Measurements from ENCODE around the gene IGFL4.

The IGFL4 gene

DNA sequence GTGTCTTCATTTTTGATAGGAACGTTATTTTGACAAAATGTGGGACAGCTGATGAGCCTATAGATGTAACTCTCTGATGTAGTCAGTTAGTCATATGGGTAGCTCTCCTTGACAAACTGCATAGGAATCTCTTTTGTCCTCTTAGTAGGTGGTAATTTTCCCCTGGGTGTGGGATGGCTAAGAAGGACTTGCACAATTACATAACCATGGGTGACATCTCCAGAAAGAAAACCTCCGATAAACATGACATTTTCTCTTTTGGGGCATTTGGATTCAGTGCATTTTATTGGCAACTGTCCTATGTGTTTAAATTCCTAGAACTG is 41.9 kb upstream of the IGFL4 start:
- Histone ChIP-seq H3K36me3 (ENCODE audit: control insufficient read depth in 2 of 2, insufficient read depth in 1 of 2, low read length in 2 of 2) (no peaks in the 10 kb centered on the region), H3K9me3 (ENCODE audit: control insufficient read depth, insufficient read depth, low read depth, low read length) (no peaks in the 10 kb centered on the region), H3K4me3 (ENCODE audit: low read depth, low read length) (no peak overlapping the region), H3K4me1 (ENCODE audit: control insufficient read depth, insufficient read depth, low read length) (no peaks in the 10 kb centered on the region), H3K27ac (ENCODE audit: extremely low read depth, low read depth, low read length) (no peak overlapping the region)
- ChIA-PET CTCF (interaction anchor here (0.6 to 8.5 kb wide), 37 partner anchors 8 to 738 kb away, joined by 3 to 625 read pairs (median 4); partner anchors contain the start of genes IGFL3 and PGLYRP1), POLR2A (no interaction called here)
- TF ChIP-seq ZNF488 (tag by site-specific recombination; IDR thresholded peaks at IDR 0.05) (no peak), ZNF391 (tag by site-specific recombination; IDR thresholded peaks at IDR 0.05; ENCODE audit: borderline replicate concordance, low read depth) (no peak), ZNF366 (tag by site-specific recombination; conservative IDR thresholded peaks at IDR 0.05) (no peak), YY1 (tag by site-specific recombination; IDR thresholded peaks at IDR 0.05) (no peak), ZNF585B (tag by site-specific recombination; IDR thresholded peaks at IDR 0.05) (no peak), ZNF830 (tag by site-specific recombination; IDR thresholded peaks at IDR 0.05; ENCODE audit: low read depth) (no peak), KLF17 (tag by site-specific recombination; IDR thresholded peaks at IDR 0.05) (no peak), ZNF175 (tag by site-specific recombination; IDR thresholded peaks at IDR 0.05) (no peak), ZNF19 (tag by site-specific recombination; IDR thresholded peaks at IDR 0.05; ENCODE audit: low read depth) (no peak), ZNF155 (tag by site-specific recombination; IDR thresholded peaks at IDR 0.05) (no peak), ZNF513 (tag by site-specific recombination; IDR thresholded peaks at IDR 0.05) (no peak), ZXDB (tag by site-specific recombination; IDR thresholded peaks at IDR 0.05) (no peak), ZSCAN18 (tag by site-specific recombination; IDR thresholded peaks at IDR 0.05) (no peak)
- TF ChIP-seq, protein P1, sequence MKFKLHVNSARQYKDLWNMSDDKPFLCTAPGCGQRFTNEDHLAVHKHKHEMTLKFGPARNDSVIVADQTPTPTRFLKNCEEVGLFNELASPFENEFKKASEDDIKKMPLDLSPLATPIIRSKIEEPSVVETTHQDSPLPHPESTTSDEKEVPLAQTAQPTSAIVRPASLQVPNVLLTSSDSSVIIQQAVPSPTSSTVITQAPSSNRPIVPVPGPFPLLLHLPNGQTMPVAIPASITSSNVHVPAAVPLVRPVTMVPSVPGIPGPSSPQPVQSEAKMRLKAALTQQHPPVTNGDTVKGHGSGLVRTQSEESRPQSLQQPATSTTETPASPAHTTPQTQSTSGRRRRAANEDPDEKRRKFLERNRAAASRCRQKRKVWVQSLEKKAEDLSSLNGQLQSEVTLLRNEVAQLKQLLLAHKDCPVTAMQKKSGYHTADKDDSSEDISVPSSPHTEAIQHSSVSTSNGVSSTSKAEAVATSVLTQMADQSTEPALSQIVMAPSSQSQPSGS (tag by site-specific recombination; IDR thresholded peaks at IDR 0.05; ENCODE audit: low read depth): no peak
- TF ChIP-seq, protein P2, sequence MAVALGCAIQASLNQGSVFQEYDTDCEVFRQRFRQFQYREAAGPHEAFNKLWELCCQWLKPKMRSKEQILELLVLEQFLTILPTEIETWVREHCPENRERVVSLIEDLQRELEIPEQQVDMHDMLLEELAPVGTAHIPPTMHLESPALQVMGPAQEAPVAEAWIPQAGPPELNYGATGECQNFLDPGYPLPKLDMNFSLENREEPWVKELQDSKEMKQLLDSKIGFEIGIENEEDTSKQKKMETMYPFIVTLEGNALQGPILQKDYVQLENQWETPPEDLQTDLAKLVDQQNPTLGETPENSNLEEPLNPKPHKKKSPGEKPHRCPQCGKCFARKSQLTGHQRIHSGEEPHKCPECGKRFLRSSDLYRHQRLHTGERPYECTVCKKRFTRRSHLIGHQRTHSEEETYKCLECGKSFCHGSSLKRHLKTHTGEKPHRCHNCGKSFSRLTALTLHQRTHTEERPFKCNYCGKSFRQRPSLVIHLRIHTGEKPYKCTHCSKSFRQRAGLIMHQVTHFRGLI (tag by site-specific recombination; IDR thresholded peaks at IDR 0.05): no peak

- no peaks in the 10 kb centered on the region for H3K4me1 ChIP-seq (ENCODE audit: control insufficient read depth, insufficient read depth, low read length)
- H3K9me3 ChIP-seq (ENCODE audit: control insufficient read depth, insufficient read depth, low read depth, low read length): no peaks in the 10 kb centered on the region
- H3K36me3 ChIP-seq (ENCODE audit: control insufficient read depth in 2 of 2, insufficient read depth in 1 of 2, low read length in 2 of 2): no peaks in the 10 kb centered on the region
- H3K27ac ChIP-seq (ENCODE audit: extremely low read depth, low read depth, low read length): no peak overlapping the region
- POLR2A ChIA-PET: interaction anchor here (1.3 kb wide), 1 partner anchor 54 kb away, joined by 3 read pairs; no protein-coding TSS in a partner anchor
- no peak overlapping the region for H3K4me3 ChIP-seq (ENCODE audit: low read depth, low read length)
- CTCF ChIA-PET: interaction anchor here (0.6 to 8.5 kb wide), 40 partner anchors 8 to 738 kb away, joined by 3 to 625 read pairs (median 4); partner anchors contain the start of genes IGFL3 and PGLYRP1
- TF ChIP-seq ZNF157 (tag by site-specific recombination; IDR thresholded peaks at IDR 0.05) (no peak), ZNF394 (tag by site-specific recombination; IDR thresholded peaks at IDR 0.05; ENCODE audit: borderline replicate concordance) (no peak), ZNF660 (tag by site-specific recombination; IDR thresholded peaks at IDR 0.05) (peak; percentile 46), CTCF (tag by site-specific recombination; IDR thresholded peaks at IDR 0.05) (peak; percentile 56; the same call in 1 of the 2 replicates), ZNF366 (tag by site-specific recombination; conservative IDR thresholded peaks at IDR 0.05) (0 out of 2 replicates have a peak, but pooled peaks have one; percentile 35), ZNF549 (tag by site-specific recombination; IDR thresholded peaks at IDR 0.05) (no peak), ZBTB48 (tag by site-specific recombination; IDR thresholded peaks at IDR 0.05) (no peak)
- TF ChIP-seq, protein P3, sequence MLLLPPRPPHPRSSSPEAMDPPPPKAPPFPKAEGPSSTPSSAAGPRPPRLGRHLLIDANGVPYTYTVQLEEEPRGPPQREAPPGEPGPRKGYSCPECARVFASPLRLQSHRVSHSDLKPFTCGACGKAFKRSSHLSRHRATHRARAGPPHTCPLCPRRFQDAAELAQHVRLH (tag by site-specific recombination; IDR thresholded peaks at IDR 0.05): 0 out of 2 replicates have a peak, but pooled peaks have one; percentile 17
Observed at GRCh38 chr19:46081928-46082727, 41.3 kb upstream of the IGFL4 start.
